Colonic mucosa (tissue), 4 donors: ENCODE data around the gene TOMM40. TPM values are rescaled to one million over a fixed set of nuclear protein-coding genes. Genes with fewer than 3 reads are reported as not detected.
A peak's percentile ranks its signal among the peaks of the same experiment; 100 is the strongest.

Source experiments
- DNase-seq: peaks from one replicate; pipeline ENCODE4 v3.0.0-alpha.2; 2020
- H3K27ac ChIP-seq: fragments of 200-600 bp; one replicate; pipeline ENCODE4 v1.8.0; 2021
- H3K27me3 ChIP-seq: fragments of 200-600 bp; one replicate; pipeline ENCODE4 v1.8.0; 2021
- H3K36me3 ChIP-seq: fragments of 200-600 bp; one replicate; pipeline ENCODE4 v1.8.0; 2021
- H3K4me1 ChIP-seq: fragments of 200-600 bp; one replicate; pipeline ENCODE4 v1.8.0; 2021; ENCODE audit warnings: mild to moderate bottlenecking
- H3K4me3 ChIP-seq: fragments of 200-600 bp; one replicate; pipeline ENCODE4 v1.8.0; 2021
- H3K9ac ChIP-seq, 2 donors: one replicate each; pipeline ENCODE4 v1.7.0; 2013; ENCODE audit warnings: control low read depth in 2 of 2, low read depth in 2 of 2, low read length in 2 of 2
- H3K9me3 ChIP-seq: fragments of 200-600 bp; one replicate; pipeline ENCODE4 v1.8.0; 2021
- intact Hi-C: fragments of 100-400 bp; cut with DNase I; formaldehyde crosslinking; loops from one replicate; pipeline ENCODE4 v1.14.1; 2022
- total RNA-seq, 2 donors: library from RNA; stranded (reverse); fragmentation: NEBNext Ultra II Directional in 1 of 2; extraction: Animal tissue kit (Norgen Biotek cat#: 25700) in 1 of 2; gene quantifications; one replicate each; pipeline ENCODE4 v1.2.1, GENCODE V29; 2021
- TF ChIP-seq, protein P1 (sequence below): fragments of 200-600 bp; IDR thresholded peaks from one replicate; pipeline ENCODE4 v1.8.0; 2022; ENCODE audit warnings: antibody characterized with exemption, mild to moderate bottlenecking
- donor health status: healthy.
- donor health status: DM: no; HTN: no; CAD: no.
- donor health status: DM: no; HTN: no; CAD: no.

The TOMM40 gene
- total RNA-seq, 2 donors from 2014 or later: 60.0 to 167 TPM

DNA sequence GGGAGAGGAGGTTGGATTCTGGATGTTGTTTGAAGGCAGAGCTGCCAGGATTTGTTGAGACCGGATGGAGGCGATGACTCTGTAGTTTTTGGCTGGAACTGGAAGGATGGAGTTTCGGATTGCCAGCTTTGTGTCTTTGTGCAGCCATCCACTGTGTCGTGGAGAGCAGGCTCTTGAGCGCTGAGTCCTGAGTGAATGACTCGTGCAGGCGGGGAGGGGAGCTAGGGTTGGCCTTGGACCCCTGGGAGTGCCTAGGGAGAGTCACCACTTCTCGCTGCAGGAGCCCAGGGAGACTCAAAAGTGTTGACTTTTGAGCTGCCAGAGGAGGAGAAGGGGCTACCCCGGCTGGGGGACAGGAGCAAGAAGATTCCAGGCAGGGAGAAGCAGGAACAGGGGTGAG lies 3.9 kb downstream of the TOMM40 start:
- Histone ChIP-seq H3K27me3 (no peaks in the 10 kb centered on the region), H3K4me1 (peaks cover 7% of the 10 kb centered on the region), H3K36me3 (peaks cover 10% of the 10 kb centered on the region), H3K9ac (no peak overlapping the region), H3K9me3 (no peaks in the 10 kb centered on the region), H3K4me3 (no peak overlapping the region), H3K27ac (no peak overlapping the region)
- intact Hi-C loops: no loop called here
- TF ChIP-seq, protein P1, sequence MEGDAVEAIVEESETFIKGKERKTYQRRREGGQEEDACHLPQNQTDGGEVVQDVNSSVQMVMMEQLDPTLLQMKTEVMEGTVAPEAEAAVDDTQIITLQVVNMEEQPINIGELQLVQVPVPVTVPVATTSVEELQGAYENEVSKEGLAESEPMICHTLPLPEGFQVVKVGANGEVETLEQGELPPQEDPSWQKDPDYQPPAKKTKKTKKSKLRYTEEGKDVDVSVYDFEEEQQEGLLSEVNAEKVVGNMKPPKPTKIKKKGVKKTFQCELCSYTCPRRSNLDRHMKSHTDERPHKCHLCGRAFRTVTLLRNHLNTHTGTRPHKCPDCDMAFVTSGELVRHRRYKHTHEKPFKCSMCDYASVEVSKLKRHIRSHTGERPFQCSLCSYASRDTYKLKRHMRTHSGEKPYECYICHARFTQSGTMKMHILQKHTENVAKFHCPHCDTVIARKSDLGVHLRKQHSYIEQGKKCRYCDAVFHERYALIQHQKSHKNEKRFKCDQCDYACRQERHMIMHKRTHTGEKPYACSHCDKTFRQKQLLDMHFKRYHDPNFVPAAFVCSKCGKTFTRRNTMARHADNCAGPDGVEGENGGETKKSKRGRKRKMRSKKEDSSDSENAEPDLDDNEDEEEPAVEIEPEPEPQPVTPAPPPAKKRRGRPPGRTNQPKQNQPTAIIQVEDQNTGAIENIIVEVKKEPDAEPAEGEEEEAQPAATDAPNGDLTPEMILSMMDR: no peak
- no peak for DNase-seq

DNA sequence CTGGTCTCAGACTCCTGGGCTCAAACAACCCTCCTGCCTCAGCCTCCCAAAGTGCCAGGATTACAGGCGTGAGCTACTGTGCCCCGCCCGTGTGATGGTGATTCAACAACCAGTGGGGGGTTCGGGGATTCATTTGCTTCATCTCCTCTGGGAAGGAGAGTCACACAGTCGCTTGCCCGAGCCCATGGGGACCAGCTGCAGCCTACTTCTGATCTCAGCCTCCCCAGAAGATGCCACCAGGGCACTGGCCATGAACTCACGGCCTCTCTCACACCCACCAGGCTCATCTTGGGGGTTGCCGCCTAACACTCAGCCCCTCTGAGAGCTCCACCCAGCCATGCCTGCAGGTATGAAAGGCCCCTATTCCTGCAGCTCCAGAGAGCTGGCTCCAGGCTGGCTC lies 6.8 kb downstream of the TOMM40 start:
- TF ChIP-seq, protein P1: no peak
- no peaks in the 10 kb centered on the region for H3K9me3 ChIP-seq
- no peak overlapping the region for H3K27ac ChIP-seq
- no peak overlapping the region for H3K9ac ChIP-seq
- no peak overlapping the region for H3K4me3 ChIP-seq
- peaks cover 10% of the 10 kb centered on the region for H3K36me3 ChIP-seq
- no peak for DNase-seq
- intact Hi-C loops: no loop called here
- H3K27me3 ChIP-seq: no peaks in the 10 kb centered on the region
- H3K4me1 ChIP-seq: no peaks in the 10 kb centered on the region

DNA sequence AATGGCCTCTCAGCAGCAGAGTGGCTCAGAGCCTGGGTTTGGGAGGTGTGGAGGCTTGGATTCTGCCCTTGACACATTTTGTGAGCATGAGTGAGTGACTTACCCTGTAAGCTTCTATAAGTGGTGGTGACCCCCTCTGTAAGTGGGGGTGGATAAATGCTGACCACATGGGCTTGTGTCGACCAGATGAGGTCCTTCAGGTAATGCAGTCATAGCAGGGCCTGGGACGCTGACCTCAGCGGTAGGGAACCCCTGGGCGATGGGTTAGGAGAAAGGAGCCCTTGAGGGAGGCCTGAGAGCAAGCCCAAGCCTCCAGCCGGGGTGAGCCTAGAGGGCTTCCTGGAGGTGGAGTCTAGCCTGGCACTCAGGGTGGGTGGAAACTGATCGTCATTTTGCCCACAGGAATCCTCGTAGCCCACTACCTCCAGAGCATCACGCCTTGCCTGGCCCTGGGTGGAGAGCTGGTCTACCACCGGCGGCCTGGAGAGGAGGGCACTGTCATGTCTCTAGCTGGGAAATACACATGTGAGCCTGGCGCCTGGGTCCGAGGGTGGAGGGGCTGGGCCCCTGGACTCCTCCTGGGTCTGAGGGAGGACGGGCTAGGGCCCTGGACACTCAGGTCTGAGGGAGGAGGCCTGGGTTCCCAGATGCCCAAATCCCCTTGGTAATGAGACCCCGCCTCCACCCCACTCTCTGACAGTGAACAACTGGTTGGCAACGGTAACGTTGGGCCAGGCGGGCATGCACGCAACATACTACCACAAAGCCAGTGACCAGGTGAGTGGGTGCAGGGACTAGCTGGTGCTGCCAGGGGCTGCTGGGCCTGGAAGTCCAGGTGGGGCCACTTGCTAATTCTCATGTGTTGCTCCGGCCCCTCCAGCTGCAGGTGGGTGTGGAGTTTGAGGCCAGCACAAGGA lies 9.5 kb downstream of the TOMM40 start:
- DNase-seq: no peak
- H3K27ac ChIP-seq: no peak overlapping the region
- intact Hi-C loops: no loop called here
- TF ChIP-seq, protein P1: no peak
- no peaks in the 10 kb centered on the region for H3K36me3 ChIP-seq
- H3K9ac ChIP-seq: no peak overlapping the region
- no peak overlapping the region for H3K4me3 ChIP-seq
- no peaks in the 10 kb centered on the region for H3K4me1 ChIP-seq
- H3K27me3 ChIP-seq: peaks cover 3% of the 10 kb centered on the region
- no peaks in the 10 kb centered on the region for H3K9me3 ChIP-seq

DNA sequence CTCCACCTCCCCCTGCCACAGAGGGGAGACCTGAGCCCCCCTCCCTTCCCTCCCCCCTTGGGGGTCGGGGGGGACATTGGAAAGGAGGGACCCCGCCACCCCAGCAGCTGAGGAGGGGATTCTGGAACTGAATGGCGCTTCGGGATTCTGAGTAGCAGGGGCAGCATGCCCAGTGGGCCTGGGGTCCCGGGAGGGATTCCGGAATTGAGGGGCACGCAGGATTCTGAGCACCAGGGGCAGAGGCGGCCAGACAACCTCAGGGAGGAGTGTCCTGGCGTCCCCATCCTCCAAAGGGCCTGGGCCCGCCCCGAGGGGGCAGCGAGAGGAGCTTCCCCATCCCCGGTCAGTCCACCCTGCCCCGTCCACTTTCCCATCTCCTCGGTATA lies 12.2 kb downstream of the TOMM40 start:
- no peak overlapping the region for H3K4me3 ChIP-seq
- H3K4me1 ChIP-seq: no peaks in the 10 kb centered on the region
- H3K36me3 ChIP-seq: no peaks in the 10 kb centered on the region
- intact Hi-C loops: loop anchor here (2.0 kb wide), 1 partner anchor 48 kb away; no protein-coding TSS in a partner anchor
- H3K27me3 ChIP-seq: peaks cover 8% of the 10 kb centered on the region
- DNase-seq: no peak
- H3K9me3 ChIP-seq: no peaks in the 10 kb centered on the region
- no peak overlapping the region for H3K9ac ChIP-seq
- H3K27ac ChIP-seq: no peak overlapping the region
- TF ChIP-seq, protein P1: no peak

DNA sequence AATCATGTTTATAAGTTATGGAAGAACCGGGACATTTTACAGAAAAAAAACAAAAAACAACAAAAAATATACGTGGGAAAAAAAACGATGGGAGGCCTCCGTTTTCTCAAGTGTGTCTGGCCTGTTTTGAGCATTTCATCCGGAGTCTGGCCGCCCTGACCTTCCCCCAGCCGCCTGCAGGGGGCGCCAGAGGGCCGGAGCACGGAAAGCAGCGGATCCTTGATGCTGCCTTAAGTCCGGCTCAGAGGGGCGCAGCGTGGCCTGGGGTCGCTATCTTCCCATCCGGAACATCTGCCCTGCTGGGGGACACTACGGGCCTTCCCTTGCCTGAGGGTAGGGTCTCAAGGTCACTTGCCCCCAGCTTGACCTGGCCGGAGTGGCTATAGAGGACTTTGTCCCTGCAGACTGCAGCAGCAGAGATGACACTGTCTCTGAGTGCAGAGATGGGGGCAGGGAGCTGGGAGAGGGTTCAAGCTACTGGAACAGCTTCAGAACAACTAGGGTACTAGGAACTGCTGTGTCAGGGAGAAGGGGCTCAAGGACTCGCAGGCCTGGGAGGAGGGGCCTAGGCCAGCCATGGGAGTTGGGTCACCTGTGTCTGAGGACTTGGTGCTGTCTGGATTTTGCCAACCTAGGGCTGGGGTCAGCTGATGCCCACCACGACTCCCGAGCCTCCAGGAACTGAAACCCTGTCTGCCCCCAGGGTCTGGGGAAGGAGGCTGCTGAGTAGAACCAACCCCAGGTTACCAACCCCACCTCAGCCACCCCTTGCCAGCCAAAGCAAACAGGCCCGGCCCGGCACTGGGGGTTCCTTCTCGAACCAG lies 12.8 kb downstream of the TOMM40 start:
- DNase-seq: peak; percentile 79
- H3K4me1 ChIP-seq: no peaks in the 10 kb centered on the region
- no peaks in the 10 kb centered on the region for H3K9me3 ChIP-seq
- H3K4me3 ChIP-seq: no peak overlapping the region
- peaks cover 8% of the 10 kb centered on the region for H3K27me3 ChIP-seq
- TF ChIP-seq, protein P1: peak; percentile 97
- intact Hi-C loops: loop anchor here (2.0 kb wide), 1 partner anchor 47 kb away; no protein-coding TSS in a partner anchor
- no peak overlapping the region for H3K27ac ChIP-seq
- H3K9ac ChIP-seq: no peak overlapping the region
- no peaks in the 10 kb centered on the region for H3K36me3 ChIP-seq
